Neural progenitor cell (in vitro differentiated cells): Measurements from ENCODE around the gene EZH2.

Source experiments
- CTCF ChIP-seq: fragments of 200-600 bp; sonication (generic); IDR thresholded peaks from 2 replicates; pipeline ENCODE4 v1.5.1; 2017; ENCODE audit warnings: antibody characterized with exemption, mild to moderate bottlenecking
- EZH2 ChIP-seq: fragments of 200-600 bp; sonication (generic); IDR thresholded peaks from 2 replicates; pipeline ENCODE4 v1.6.1; 2017; ENCODE audit warnings: antibody characterized with exemption, mild to moderate bottlenecking, moderate library complexity

- TF ChIP-seq EZH2 = no peak
- TF ChIP-seq CTCF = no peak
Measured at GRCh38 chr7:148858489-148858888, 25.6 kb downstream of the EZH2 start.
